Fibroblast of mammary gland (primary cell): ENCODE measurements around the gene SLC25A25.

Experiments used
- DNase-seq: peaks from one replicate; pipeline ENCODE4 v3.0.0-alpha.2; 2010; ENCODE audit warnings: low read depth
- H3K4me3 ChIP-seq: 2 replicates; pipeline ENCODE4 v1.5.1; 2011; ENCODE audit warnings: low read depth, mild to moderate bottlenecking, low read length, moderate library complexity; ENCODE audit not compliant: control insufficient read depth
- CTCF ChIP-seq: conservative IDR thresholded peaks from 2 replicates; pipeline ENCODE4 v1.5.1; 2011; ENCODE audit warnings: low read depth, low read length, inconsistent platforms; ENCODE audit not compliant: control insufficient read depth, insufficient read depth

SLC25A25 gene

GRCh38 chr9:128155736-128156500 lies 87.9 kb downstream of the SLC25A25 start:
- no peak for DNase-seq
- no peak for TF ChIP-seq CTCF
- H3K4me3 ChIP-seq = no peak overlapping the region
